Measurements from ENCODE around the gene FBXL19.

Gene FBXL19

GRCh38 chr16:30957456-30958174 is 34.2 kb downstream of the FBXL19 start, which contains the start of gene SETD1A:
Gene SETD1A, plus strand, starts transcription at chr16:30957754. Its CDS starts 978 bp downstream, at chr16:30958732.
- Histone ChIP-seq H3K27ac (peak within 1 kb of the TSS; percentile 89 to 100 (median 99)), H3K4me3 (peak within 1 kb of the TSS; percentile 59 to 93 (median 81))

GRCh38 chr16:30958175-30959079 is 35.1 kb downstream of the FBXL19 start:
- H3K27ac ChIP-seq, result peak overlapping the region; percentile 89 to 100 (median 99)
- H3K4me3 ChIP-seq, result peak overlapping the region; percentile 59 to 93 (median 81)

GRCh38 chr16:30961384-30961783 is 38.0 kb downstream of the FBXL19 start:
- Histone ChIP-seq H3K4me3 (no peak overlapping the region), H3K27ac (no peak overlapping the region)

- no peak overlapping the region for H3K4me3 ChIP-seq
- no peak overlapping the region for H3K27ac ChIP-seq
Measured at GRCh38 chr16:30963925-30964511, 40.6 kb downstream of the FBXL19 start.

- Histone ChIP-seq H3K27ac (no peak overlapping the region), H3K4me3 (no peak overlapping the region)
Measured at GRCh38 chr16:30964574-30965226, 41.3 kb downstream of the FBXL19 start.

- Histone ChIP-seq H3K27ac (no peak overlapping the region), H3K4me3 (no peak overlapping the region)
Measured at GRCh38 chr16:30965436-30965835, 42.1 kb downstream of the FBXL19 start.

GRCh38 chr16:30966033-30966619 is 42.8 kb downstream of the FBXL19 start:
- Histone ChIP-seq H3K27ac (no peak overlapping the region), H3K4me3 (no peak overlapping the region)

- H3K27ac ChIP-seq, result no peak overlapping the region
- H3K4me3 ChIP-seq, result no peak overlapping the region
Measured at GRCh38 chr16:30967795-30968194, 44.4 kb downstream of the FBXL19 start.

GRCh38 chr16:30969246-30969842 is 46.0 kb downstream of the FBXL19 start:
- Histone ChIP-seq H3K4me3 (no peak overlapping the region), H3K27ac (no peak overlapping the region)

- Histone ChIP-seq H3K27ac (no peak overlapping the region), H3K4me3 (no peak overlapping the region)
Measured at GRCh38 chr16:30971298-30971697, 47.9 kb downstream of the FBXL19 start.

- H3K27ac ChIP-seq, result no peak overlapping the region
- H3K4me3 ChIP-seq, result no peak overlapping the region
Measured at GRCh38 chr16:30972872-30973271, 49.5 kb downstream of the FBXL19 start.

GRCh38 chr16:30974348-30974747 is 51.0 kb downstream of the FBXL19 start:
- H3K4me3 ChIP-seq, result no peak overlapping the region
- H3K27ac ChIP-seq, result no peak overlapping the region

- no peak overlapping the region for H3K4me3 ChIP-seq
- H3K27ac ChIP-seq, result no peak overlapping the region
Measured at GRCh38 chr16:30976486-30976885, 53.1 kb downstream of the FBXL19 start.

GRCh38 chr16:30977502-30977901 is 54.1 kb downstream of the FBXL19 start:
- Histone ChIP-seq H3K27ac (no peak overlapping the region), H3K4me3 (no peak overlapping the region)

- Histone ChIP-seq H3K4me3 (no peak overlapping the region), H3K27ac (no peak overlapping the region)
Measured at GRCh38 chr16:30979170-30980022, 56.0 kb downstream of the FBXL19 start.

- Histone ChIP-seq H3K27ac (no peak overlapping the region), H3K4me3 (no peak overlapping the region)
Measured at GRCh38 chr16:30980023-30980371, 56.6 kb downstream of the FBXL19 start.

GRCh38 chr16:30980434-30980833 is 57.1 kb downstream of the FBXL19 start:
- no peak overlapping the region for H3K4me3 ChIP-seq
- no peak overlapping the region for H3K27ac ChIP-seq

GRCh38 chr16:30980959-30981358 is 57.6 kb downstream of the FBXL19 start:
- Histone ChIP-seq H3K27ac (no peak overlapping the region), H3K4me3 (no peak overlapping the region)

All from skin epidermis (tissue), 12 donors.